ENCODE results near the gene PATL1.

The PATL1 gene

GRCh38 chr11:59614277-59615119 is 54.3 kb downstream of the PATL1 start:
- peak overlapping the region; percentile 95 for H3K27ac ChIP-seq
- no peak for TF ChIP-seq CTCF (conservative IDR thresholded peaks at IDR 0.05)

GRCh38 chr11:59611570-59612565 is 57.0 kb downstream of the PATL1 start:
- TF ChIP-seq CTCF (conservative IDR thresholded peaks at IDR 0.05): no peak
- H3K27ac ChIP-seq: no peak overlapping the region

- no peak for TF ChIP-seq CTCF (conservative IDR thresholded peaks at IDR 0.05)
Measured at GRCh38 chr11:59610289-59610688, 58.5 kb downstream of the PATL1 start.

DNA sequence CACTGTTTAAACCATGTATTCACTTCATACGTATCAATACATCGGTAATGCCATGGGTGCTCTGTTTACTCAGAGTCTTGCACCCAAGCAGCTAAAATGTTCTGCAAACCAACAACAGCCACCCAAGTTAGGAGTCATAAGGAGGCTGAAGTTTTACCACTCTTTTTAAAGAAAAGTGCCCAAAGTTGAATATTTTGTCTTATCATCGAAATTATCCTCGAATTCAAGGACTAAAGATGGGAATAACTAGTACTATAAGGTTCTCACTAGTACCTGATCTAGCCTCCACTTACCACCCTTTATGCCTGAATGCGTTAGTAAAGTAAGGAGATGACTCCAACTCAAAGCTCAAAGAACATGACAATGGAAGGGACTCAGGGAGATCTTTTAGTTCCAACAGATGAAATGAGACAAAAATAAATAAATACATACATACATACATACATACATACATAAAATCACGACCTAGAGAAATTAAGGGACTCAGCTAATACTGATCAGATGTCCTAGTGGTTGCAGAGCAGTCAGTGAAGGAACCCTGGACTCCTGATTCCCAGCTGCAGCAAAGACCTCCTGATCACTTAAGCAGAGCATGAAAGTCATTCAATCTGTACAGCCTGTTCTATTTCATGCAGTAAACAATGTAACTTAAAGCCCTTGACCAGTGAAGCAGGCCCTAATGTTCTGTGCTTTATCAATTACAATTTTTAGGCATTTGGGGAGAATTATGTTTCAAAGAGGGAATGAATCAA is 61.0 kb downstream of the PATL1 start:
- no peak for TF ChIP-seq CTCF (conservative IDR thresholded peaks at IDR 0.05)
- H3K27ac ChIP-seq: no peak overlapping the region

More at GRCh38 chr11:59610289-59610688, 58.5 kb downstream of the PATL1 start:
- H3K27ac ChIP-seq: no peak overlapping the region

DNA sequence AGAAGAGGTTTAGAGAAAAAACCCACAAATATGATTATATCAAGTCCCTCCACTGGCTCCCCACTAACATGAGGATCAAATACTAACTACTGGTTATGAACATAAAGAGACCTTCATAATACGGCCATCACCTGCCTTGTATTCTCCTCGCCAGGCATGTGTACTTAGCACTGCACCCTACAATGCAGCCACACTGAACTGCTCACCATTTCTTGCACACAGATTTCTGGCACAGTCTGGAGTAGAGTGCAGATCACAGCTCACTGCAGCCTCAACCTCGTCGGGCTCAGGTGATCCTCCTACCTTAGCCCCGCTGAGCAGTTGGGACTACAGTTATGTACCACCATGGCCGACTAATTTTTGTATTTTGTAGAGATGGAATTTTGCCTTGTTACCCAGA is 66.4 kb downstream of the PATL1 start:
- no peak overlapping the region for H3K27ac ChIP-seq
- no peak for TF ChIP-seq CTCF (conservative IDR thresholded peaks at IDR 0.05)

DNA sequence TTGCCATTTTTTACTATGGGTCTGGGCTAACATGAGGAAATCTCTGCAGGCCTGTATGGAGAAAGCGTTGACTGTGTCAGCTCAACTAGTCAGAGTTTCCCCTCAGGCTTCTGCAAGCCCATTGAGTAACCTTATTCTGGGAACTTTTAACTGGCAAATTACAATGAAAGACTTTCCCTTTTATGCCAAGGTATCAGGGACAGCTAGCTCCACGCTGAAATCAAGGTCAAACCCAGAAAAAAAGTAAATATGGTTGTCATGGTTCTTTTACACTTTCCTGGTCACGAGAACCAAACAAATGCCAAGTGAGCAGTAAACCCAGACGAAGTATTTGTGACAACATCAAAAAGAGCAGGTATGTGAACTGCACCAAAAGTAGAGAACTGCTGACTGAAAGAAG is 67.0 kb downstream of the PATL1 start:
- no peak overlapping the region for H3K27ac ChIP-seq
- TF ChIP-seq CTCF (conservative IDR thresholded peaks at IDR 0.05): no peak

Measured in VCaP (cell line).